Chondrocyte (in vitro differentiated cells): ENCODE data around the gene DEAF1. TPM values are rescaled to one million over a fixed set of nuclear protein-coding genes. Genes with fewer than 3 reads are reported as not detected.

Experiments used
- DNase-seq: peaks from one replicate; pipeline ENCODE4 v3.0.0; 2021; ENCODE audit warnings: mixed read lengths, low spot score
- H3K27ac Mint-ChIP-seq: one replicate; pipeline ENCODE4 v1.8.0; 2021; ENCODE audit warnings: mild to moderate bottlenecking, moderate library complexity, mixed read lengths; ENCODE audit not compliant: unreplicated experiment
- H3K27me3 Mint-ChIP-seq: 2 replicates; pipeline ENCODE4 v1.8.0; 2021; ENCODE audit warnings: low read depth, mixed read lengths
- H3K36me3 Mint-ChIP-seq: 2 replicates; pipeline ENCODE4 v1.8.0; 2021; ENCODE audit warnings: low read depth, mixed read lengths
- H3K4me1 Mint-ChIP-seq: 2 replicates; pipeline ENCODE4 v1.8.0; 2021; ENCODE audit warnings: low read depth, mild to moderate bottlenecking, mixed read lengths
- H3K4me3 Mint-ChIP-seq: one replicate; pipeline ENCODE4 v1.8.0; 2021; ENCODE audit warnings: mild to moderate bottlenecking, moderate library complexity, mixed read lengths; ENCODE audit not compliant: unreplicated experiment
- H3K9me3 Mint-ChIP-seq: 2 replicates; pipeline ENCODE4 v1.8.0; 2021; ENCODE audit warnings: low read depth, mixed read lengths
- CTCF ChIP-seq: fragments of 200-600 bp; sonication (generic); IDR thresholded peaks from 2 replicates; pipeline ENCODE4 v1.5.0; 2021; ENCODE audit warnings: antibody characterized with exemption, mild to moderate bottlenecking, moderate library complexity
- total RNA-seq: library from RNA; stranded (reverse); gene quantifications from 3 replicates; pipeline ENCODE4 v1.2.1, GENCODE V29; 2021

DEAF1 gene
- total RNA-seq, 1 donor from 2014 or later, result 67.6 TPM

- peaks cover 7% of the 10 kb centered on the region for H3K36me3 Mint-ChIP-seq
- H3K4me3 Mint-ChIP-seq, result peak overlapping the region; percentile 55
- H3K4me1 Mint-ChIP-seq, result peaks cover 14% of the 10 kb centered on the region
- no peak for DNase-seq
- no peaks in the 10 kb centered on the region for H3K9me3 Mint-ChIP-seq
- peak overlapping the region; percentile 75 for H3K27ac Mint-ChIP-seq
- no peaks in the 10 kb centered on the region for H3K27me3 Mint-ChIP-seq
- TF ChIP-seq CTCF, result no peak
Measured at GRCh38 chr11:614021-614622, 80.9 kb downstream of the DEAF1 start.

- no peak for TF ChIP-seq CTCF
- Mint-ChIP-seq H3K36me3 (peaks cover 9% of the 10 kb centered on the region), H3K27me3 (no peaks in the 10 kb centered on the region), H3K4me1 (peaks cover 14% of the 10 kb centered on the region), H3K9me3 (no peaks in the 10 kb centered on the region), H3K27ac (no peak overlapping the region), H3K4me3 (no peak overlapping the region)
- peak; percentile 95 for DNase-seq
Measured at GRCh38 chr11:613369-613968, 81.6 kb downstream of the DEAF1 start.

GRCh38 chr11:612961-613300 lies 82.1 kb downstream of the DEAF1 start:
- no peak for TF ChIP-seq CTCF
- Mint-ChIP-seq H3K4me1 (peaks cover 14% of the 10 kb centered on the region), H3K27ac (peak overlapping the region; percentile 41), H3K27me3 (no peaks in the 10 kb centered on the region), H3K4me3 (no peak overlapping the region), H3K36me3 (peaks cover 12% of the 10 kb centered on the region), H3K9me3 (no peaks in the 10 kb centered on the region)
- no peak for DNase-seq

GRCh38 chr11:612201-612960 lies 82.6 kb downstream of the DEAF1 start:
- H3K9me3 Mint-ChIP-seq, result no peaks in the 10 kb centered on the region
- peak; percentile 93 for DNase-seq
- peaks cover 12% of the 10 kb centered on the region for H3K36me3 Mint-ChIP-seq
- peak overlapping the region; percentile 29 for H3K27ac Mint-ChIP-seq
- peaks cover 14% of the 10 kb centered on the region for H3K4me1 Mint-ChIP-seq
- peak; percentile 49 for TF ChIP-seq CTCF
- H3K27me3 Mint-ChIP-seq, result no peaks in the 10 kb centered on the region
- no peak overlapping the region for H3K4me3 Mint-ChIP-seq

GRCh38 chr11:611001-611996 lies 83.7 kb downstream of the DEAF1 start:
- H3K36me3 Mint-ChIP-seq, result peaks cover 19% of the 10 kb centered on the region
- DNase-seq, result no peak

More at GRCh38 chr11:611001-611996, 83.7 kb downstream of the DEAF1 start:
- H3K9me3 Mint-ChIP-seq, result no peaks in the 10 kb centered on the region
- no peak for TF ChIP-seq CTCF
- H3K4me1 Mint-ChIP-seq, result peaks cover 14% of the 10 kb centered on the region
- H3K27ac Mint-ChIP-seq, result no peak overlapping the region
- no peaks in the 10 kb centered on the region for H3K27me3 Mint-ChIP-seq
- H3K4me3 Mint-ChIP-seq, result no peak overlapping the region
